Measurements from ENCODE around the gene LHFPL2. TPM values are rescaled to one million over a fixed set of nuclear protein-coding genes. Genes with fewer than 3 reads are reported as not detected.

LHFPL2 gene
- total RNA-seq, 2 donors from 2014 or later: 46.5 to 59.1 TPM

DNA sequence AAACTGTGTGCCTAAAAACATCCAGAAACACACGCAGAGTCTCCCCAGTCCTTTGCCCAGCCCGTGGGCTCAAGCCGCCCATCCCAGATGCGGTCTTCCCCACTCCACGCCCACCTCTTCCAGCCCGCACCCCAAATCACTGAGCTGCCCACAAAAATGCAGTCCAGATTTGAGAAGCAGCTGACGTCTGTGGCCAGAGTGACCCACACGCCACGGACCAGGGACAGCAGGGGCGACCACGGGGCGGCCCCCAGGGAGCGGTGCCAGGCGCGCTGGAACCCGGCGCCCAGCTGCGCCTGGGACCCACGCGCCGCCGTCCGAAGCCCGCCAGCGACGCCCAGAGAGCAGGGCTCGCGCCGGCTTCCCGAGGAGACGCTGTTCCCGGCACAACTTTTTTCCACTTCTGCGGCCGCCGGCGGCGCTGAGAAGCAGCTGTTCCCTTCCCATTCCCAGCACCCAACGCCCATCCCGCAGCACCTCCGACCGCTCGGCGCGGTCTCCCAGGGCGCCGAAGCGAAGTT is 674 bp downstream of the LHFPL2 start:
- peak; percentile 52 for ATAC-seq
- peak in 1 of 2 donors; percentile 66 for DNase-seq
- intact Hi-C loops (cut with DNase I, micrococcal nuclease): no loop called here

DNA sequence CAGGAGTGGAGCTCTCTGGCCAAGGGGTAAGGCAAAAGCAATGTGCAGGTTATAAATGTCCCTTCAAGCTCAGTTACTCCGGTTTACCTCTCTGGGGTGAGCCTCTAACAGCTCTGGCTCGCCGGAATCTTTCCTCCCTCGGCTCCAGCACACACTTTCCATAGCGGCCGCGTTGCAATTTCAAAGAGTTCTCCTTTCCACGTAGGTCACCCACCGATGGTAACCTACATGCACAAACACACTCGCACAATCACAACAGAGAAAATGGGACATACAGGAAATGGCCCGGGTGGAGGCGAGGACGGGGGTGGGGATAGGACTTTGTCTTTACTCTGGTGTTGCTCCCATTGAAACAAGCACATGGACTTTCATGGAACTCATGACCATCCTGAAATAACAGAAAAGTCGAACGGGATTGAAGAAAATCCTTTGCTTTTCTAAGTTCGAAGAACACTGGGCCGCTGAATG is 1.2 kb downstream of the LHFPL2 start:
- peak; percentile 52 to 63 for DNase-seq
- peak; percentile 62 for ATAC-seq
- intact Hi-C loops (cut with DNase I, micrococcal nuclease): no loop called here

DNA sequence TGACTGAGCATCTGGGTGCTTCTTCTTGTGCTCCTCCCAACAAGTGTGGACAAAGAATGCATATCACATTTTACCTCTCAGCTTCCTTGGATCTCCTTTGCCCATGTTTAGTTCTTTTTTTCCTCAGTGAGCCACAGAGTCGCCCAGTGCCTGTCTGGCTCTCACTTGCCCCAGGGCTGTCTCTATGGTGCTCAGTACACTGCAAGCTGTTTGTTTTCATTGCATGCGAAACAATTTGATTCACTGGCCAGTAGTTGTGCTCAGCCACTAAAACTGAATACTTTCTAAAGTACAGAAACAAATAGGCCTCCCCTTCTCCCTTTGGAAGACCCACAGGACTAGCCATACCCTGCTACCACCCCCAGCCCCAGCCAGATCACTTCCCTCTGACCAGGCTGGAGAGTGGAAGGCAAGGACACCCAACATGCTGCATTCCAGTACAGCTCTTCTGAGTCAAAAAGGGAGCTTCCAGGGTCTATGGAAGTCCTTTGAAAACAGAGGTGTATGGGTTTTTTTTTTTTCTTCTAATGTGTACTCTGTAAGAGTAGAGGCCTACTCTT is 3.8 kb downstream of the LHFPL2 start:
- DNase-seq (no peak), ATAC-seq (no peak)
- intact Hi-C loops (cut with DNase I, micrococcal nuclease): no loop called here

DNA sequence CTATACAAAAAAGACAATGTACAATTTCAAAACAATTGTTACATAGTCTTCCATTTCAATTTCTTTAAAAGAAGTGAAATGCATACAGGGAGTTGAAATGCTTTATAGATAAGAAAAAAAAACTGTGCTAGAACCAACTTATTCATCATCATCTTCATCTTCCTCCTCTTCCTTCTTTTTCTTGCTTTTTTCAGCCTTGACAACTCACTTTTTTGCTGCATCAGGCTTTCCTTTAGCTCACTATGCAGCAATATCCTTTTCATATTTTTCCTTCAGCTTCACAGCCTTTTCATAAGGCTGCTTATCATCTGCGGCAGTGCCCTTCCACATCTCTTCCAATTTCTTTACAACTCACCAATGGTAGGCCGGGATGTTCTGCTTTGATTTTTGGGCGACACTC is 4.4 kb downstream of the LHFPL2 start:
- ATAC-seq (no peak), DNase-seq (no peak)
- intact Hi-C loops (cut with DNase I, micrococcal nuclease): no loop called here

GRCh38 chr5:78642701-78643100 is 5.9 kb downstream of the LHFPL2 start:
- no peak for ATAC-seq
- no peak for DNase-seq
- intact Hi-C loops (cut with DNase I, micrococcal nuclease): no loop called here

- no peak for DNase-seq
- intact Hi-C loops (cut with DNase I, micrococcal nuclease): no loop called here
- peak; percentile 57 for ATAC-seq
Observed at GRCh38 chr5:78640662-78641474, 7.7 kb downstream of the LHFPL2 start.

GRCh38 chr5:78639791-78640190 is 8.8 kb downstream of the LHFPL2 start:
- DNase-seq (no peak), ATAC-seq (no peak)
- intact Hi-C loops (cut with DNase I, micrococcal nuclease): no loop called here

- intact Hi-C loops (cut with DNase I, micrococcal nuclease): no loop called here
- ATAC-seq (no peak), DNase-seq (no peak)
Observed at GRCh38 chr5:78638973-78639669, 9.5 kb downstream of the LHFPL2 start.

DNA sequence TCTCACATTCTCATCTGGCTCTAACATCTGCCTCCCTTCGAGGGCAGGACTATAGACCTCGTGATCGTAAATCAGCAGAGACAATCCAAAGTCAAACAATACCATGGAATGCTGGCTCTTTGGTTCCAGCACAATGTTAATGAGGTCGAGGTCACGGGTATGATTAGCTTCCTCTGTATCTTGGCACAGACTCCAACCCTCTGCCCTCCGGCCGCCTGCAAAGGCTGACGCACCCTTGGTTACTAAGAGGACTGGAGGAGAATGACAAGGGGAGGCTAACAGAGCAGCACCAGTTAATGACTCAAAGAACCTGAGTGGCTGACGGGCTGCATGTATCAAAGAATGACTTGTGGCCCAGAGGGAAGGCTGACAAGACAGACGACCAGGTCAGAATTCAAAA is 10.1 kb downstream of the LHFPL2 start:
- intact Hi-C loops (cut with DNase I, micrococcal nuclease): no loop called here
- peak; percentile 92 for ATAC-seq
- peak; percentile 48 to 77 for DNase-seq

DNA sequence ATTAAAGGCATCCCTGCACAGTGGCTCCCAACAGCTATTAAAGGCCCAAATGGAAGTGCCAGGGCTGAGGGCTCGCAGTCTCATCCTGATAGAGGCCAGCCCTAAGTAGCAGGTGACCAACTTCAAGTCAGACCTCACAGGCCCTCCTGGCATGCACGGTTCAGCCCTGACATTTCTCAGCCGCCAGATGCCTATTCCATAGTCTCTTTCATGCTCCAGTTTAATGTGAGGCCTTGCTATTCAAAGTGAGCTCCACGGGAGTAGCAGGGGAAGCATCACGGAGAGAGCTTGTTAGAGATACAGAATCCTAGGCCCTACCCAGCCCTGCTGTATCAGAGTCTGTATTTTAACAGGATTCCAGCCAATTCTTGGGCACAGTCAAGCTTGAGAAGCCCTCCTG is 11.1 kb downstream of the LHFPL2 start:
- ATAC-seq (no peak), DNase-seq (no peak)
- intact Hi-C loops (cut with DNase I, micrococcal nuclease): no loop called here

- no peak for DNase-seq
- no peak for ATAC-seq
- intact Hi-C loops (cut with DNase I, micrococcal nuclease): no loop called here
Observed at GRCh38 chr5:78636682-78637081, 11.9 kb downstream of the LHFPL2 start.

DNA sequence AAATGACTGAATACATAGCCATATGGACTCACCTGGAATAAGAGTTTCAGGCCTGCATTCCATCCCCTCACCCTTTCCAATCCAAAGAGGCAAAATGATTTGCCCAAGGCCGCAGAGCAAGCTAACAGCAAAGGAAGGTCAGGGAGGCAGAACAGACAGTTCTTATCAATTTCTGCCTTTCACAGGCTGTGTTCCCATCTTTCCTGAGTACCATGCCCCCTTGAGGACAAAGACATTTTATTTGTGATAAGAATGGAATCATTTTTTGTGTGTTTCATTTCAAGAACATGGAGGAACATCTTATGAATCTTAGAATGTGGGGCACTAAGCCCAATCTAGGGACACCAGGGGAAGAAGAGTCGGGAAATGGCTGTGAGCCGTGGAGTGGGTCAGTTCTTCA is 13.9 kb downstream of the LHFPL2 start:
- intact Hi-C loops (cut with DNase I, micrococcal nuclease): no loop called here
- ATAC-seq: no peak

GRCh38 chr5:78634229-78634628 is 14.3 kb downstream of the LHFPL2 start:
- DNase-seq: no peak
- intact Hi-C loops (cut with DNase I, micrococcal nuclease): no loop called here
- no peak for ATAC-seq

More for the DNA sequence above, 13.9 kb downstream of the LHFPL2 start:
- DNase-seq: no peak

GRCh38 chr5:78633700-78634099 is 14.9 kb downstream of the LHFPL2 start:
- DNase-seq (no peak), ATAC-seq (peak; percentile 29)
- intact Hi-C loops (cut with DNase I, micrococcal nuclease): no loop called here

GRCh38 chr5:78632467-78632866 is 16.1 kb downstream of the LHFPL2 start:
- intact Hi-C loops (cut with DNase I, micrococcal nuclease): no loop called here
- no peak for DNase-seq
- ATAC-seq: no peak

DNA sequence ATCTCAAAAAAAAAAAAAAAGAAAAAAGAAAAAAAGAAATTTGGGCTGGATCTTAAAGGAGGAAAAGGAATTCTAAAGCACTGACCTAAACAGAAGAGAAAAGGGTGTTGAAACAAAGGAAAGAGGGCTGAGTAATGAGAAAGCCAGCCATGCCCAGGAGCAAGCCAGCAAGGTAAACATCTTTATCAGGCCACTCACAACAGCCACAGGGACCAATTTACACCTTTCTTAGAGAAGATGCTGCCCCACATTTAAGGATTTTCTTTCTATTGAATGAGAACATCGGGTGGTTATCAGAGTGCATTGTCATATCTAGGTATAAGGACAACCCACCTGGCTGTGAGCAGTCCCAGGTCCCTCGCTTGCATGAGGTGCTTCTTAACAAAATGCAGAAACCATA is 16.6 kb downstream of the LHFPL2 start:
- no peak for ATAC-seq
- intact Hi-C loops (cut with DNase I, micrococcal nuclease): no loop called here
- no peak for DNase-seq

DNA sequence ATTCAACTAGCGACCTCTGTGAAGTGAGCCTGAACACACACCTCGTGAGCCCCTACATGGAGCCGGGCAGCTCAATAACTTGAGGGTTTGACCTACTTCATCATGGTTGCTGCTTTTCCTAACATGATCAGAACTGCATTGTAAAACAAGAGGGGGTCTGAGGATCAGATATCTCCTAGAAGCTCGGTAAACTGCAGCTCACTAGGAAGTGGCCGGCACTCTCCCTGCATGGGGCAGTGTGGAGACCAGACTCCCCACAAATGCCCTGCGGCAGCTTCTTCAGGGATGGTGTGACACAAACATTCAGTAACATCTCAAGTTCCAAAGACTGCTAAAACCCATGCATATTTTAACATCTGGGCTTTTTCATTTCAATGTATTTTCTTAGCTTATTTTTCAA is 18.5 kb downstream of the LHFPL2 start:
- intact Hi-C loops (cut with DNase I, micrococcal nuclease): no loop called here
- no peak for ATAC-seq
- DNase-seq: no peak

- intact Hi-C loops (cut with DNase I, micrococcal nuclease): no loop called here
- ATAC-seq: no peak
- no peak for DNase-seq
Observed at GRCh38 chr5:78629624-78630023, 18.9 kb downstream of the LHFPL2 start.

- intact Hi-C loops (cut with DNase I, micrococcal nuclease): no loop called here
- ATAC-seq (peak; percentile 24), DNase-seq (no peak)
Observed at GRCh38 chr5:78628270-78628992, 20.1 kb downstream of the LHFPL2 start.
